Ishikawa (cell line): ENCODE results near the gene KATNIP.

Source experiments
- CEBPB ChIP-seq: IDR thresholded peaks from 2 replicates; pipeline ENCODE4 v1.6.1; 2012
- EGR1 ChIP-seq: IDR thresholded peaks from 2 replicates; pipeline ENCODE4 v1.6.1; 2012
- EP300 ChIP-seq: IDR thresholded peaks from 2 replicates; pipeline ENCODE4 v1.6.1; 2012; ENCODE audit warnings: borderline replicate concordance
- FOXM1 ChIP-seq: IDR thresholded peaks from 2 replicates; pipeline ENCODE4 v1.6.1; 2012; ENCODE audit warnings: low read depth, borderline replicate concordance
- MAX ChIP-seq: IDR thresholded peaks from 2 replicates; pipeline ENCODE4 v1.6.1; 2012
- NFIC ChIP-seq: IDR thresholded peaks from 2 replicates; pipeline ENCODE4 v1.6.1; 2012
- RAD21 ChIP-seq: IDR thresholded peaks from 2 replicates; pipeline ENCODE4 v1.6.1; 2012; ENCODE audit warnings: low read depth
- REST ChIP-seq: IDR thresholded peaks from 2 replicates; pipeline ENCODE4 v1.6.1; 2012; ENCODE audit warnings: low read depth, mild to moderate bottlenecking
- TAF1 ChIP-seq: IDR thresholded peaks from 2 replicates; pipeline ENCODE4 v1.6.1; 2012; ENCODE audit warnings: low read depth, mild to moderate bottlenecking
- TCF12 ChIP-seq: IDR thresholded peaks from 2 replicates; pipeline ENCODE4 v1.6.1; 2012; ENCODE audit warnings: low read depth
- TEAD4 ChIP-seq: IDR thresholded peaks from 2 replicates; pipeline ENCODE4 v1.6.1; 2012
- USF1 ChIP-seq: IDR thresholded peaks from 2 replicates; pipeline ENCODE4 v1.6.1; 2012
- YY1 ChIP-seq: IDR thresholded peaks from 2 replicates; pipeline ENCODE4 v1.6.1; 2012; ENCODE audit warnings: low read depth
- ZBTB7A ChIP-seq: IDR thresholded peaks from 2 replicates; pipeline ENCODE4 v1.6.1; 2012; ENCODE audit warnings: low read depth

- TF ChIP-seq REST (no peak), RAD21 (no peak), TAF1 (no peak), MAX (no peak), EGR1 (no peak), NFIC (no peak), FOXM1 (no peak), USF1 (no peak), EP300 (no peak), CEBPB (no peak), ZBTB7A (no peak), YY1 (no peak), TCF12 (no peak), TEAD4 (no peak)
Observed at GRCh38 chr16:27579087-27579980, 29.4 kb downstream of the KATNIP start.
